GM12874 (cell line): Measurements from ENCODE around the gene RET.

Experiments
- CTCF ChIP-seq: IDR thresholded peaks from 2 replicates; pipeline ENCODE4 v1.5.1; 2011; ENCODE audit warnings: low read depth, mild to moderate bottlenecking, control low read depth, low read length, moderate library complexity; ENCODE audit not compliant: insufficient read depth

The RET gene

GRCh38 chr10:43167498-43167889 lies 90.6 kb downstream of the RET start:
- no peak for TF ChIP-seq CTCF

GRCh38 chr10:43170491-43170890 lies 93.6 kb downstream of the RET start:
- no peak for TF ChIP-seq CTCF

- no peak for TF ChIP-seq CTCF
These were observed 95.8 kb downstream of the RET start for GRCh38 chr10:43172645-43173044.

DNA sequence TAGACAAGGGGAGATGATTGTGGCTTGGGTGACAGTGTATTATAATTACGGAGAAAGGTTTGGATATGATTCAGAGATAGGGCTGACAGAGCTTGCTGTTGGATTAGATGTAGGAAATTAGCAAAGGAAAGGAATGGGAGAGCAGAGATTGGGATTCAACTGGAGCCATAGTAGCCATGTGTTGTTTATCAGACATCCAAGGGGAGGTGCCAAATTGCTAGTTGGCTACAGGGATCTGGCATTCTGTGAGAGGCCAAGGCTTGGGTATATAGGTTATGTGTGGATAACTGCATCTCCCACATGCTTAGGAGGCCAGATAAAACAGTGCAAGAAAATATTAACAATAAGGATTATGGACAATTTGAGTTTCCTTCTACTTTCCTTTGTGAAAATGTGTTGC lies 96.3 kb downstream of the RET start:
- no peak for TF ChIP-seq CTCF

- no peak for TF ChIP-seq CTCF
These were observed 98.1 kb downstream of the RET start for GRCh38 chr10:43174969-43175368.

- TF ChIP-seq CTCF: no peak
These were observed 99.4 kb downstream of the RET start for GRCh38 chr10:43176271-43176670.

GRCh38 chr10:43177595-43177994 lies 100.7 kb downstream of the RET start:
- TF ChIP-seq CTCF: no peak
